B cell (primary cell): Measurements from ENCODE around the gene CHCHD6.

Experiments used
- EZH2 ChIP-seq: IDR thresholded peaks from 2 replicates; pipeline ENCODE4 v1.6.1; 2012; ENCODE audit warnings: borderline replicate concordance, low read depth, mild to moderate bottlenecking, moderate library complexity, low read length; ENCODE audit not compliant: insufficient read depth, poor library complexity, severe bottlenecking
- TF ChIP-seq, protein P1 (sequence below): fragments of 200-600 bp; IDR thresholded peaks from one replicate; pipeline ENCODE4 v1.8.0; 2022; ENCODE audit warnings: antibody characterized with exemption, mild to moderate bottlenecking

DNA sequence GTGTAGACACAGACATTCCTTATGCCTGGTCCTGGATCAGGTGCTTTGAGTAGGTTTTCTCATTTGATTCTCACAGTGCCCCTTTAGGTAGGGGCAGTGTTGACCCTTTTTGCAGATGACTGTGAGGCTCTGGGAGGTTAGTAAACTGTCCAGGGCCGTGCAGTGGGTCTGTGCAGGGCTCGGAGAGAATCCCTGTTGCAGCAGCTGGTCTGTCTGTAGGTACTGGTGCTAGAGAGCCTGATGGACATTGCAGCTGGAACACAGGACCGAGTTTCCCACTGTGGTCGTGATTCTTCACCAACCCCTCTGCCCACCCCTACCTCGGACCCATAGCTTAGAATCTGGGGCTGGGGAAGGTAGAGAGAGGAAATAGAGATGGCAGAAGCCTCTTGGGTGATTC lies 51.8 kb downstream of the CHCHD6 start:
- TF ChIP-seq, protein P1, sequence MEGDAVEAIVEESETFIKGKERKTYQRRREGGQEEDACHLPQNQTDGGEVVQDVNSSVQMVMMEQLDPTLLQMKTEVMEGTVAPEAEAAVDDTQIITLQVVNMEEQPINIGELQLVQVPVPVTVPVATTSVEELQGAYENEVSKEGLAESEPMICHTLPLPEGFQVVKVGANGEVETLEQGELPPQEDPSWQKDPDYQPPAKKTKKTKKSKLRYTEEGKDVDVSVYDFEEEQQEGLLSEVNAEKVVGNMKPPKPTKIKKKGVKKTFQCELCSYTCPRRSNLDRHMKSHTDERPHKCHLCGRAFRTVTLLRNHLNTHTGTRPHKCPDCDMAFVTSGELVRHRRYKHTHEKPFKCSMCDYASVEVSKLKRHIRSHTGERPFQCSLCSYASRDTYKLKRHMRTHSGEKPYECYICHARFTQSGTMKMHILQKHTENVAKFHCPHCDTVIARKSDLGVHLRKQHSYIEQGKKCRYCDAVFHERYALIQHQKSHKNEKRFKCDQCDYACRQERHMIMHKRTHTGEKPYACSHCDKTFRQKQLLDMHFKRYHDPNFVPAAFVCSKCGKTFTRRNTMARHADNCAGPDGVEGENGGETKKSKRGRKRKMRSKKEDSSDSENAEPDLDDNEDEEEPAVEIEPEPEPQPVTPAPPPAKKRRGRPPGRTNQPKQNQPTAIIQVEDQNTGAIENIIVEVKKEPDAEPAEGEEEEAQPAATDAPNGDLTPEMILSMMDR, result no peak
- TF ChIP-seq EZH2, result no peak
